ENCODE results near the gene WNT2B.

- TF ChIP-seq, protein P1, sequence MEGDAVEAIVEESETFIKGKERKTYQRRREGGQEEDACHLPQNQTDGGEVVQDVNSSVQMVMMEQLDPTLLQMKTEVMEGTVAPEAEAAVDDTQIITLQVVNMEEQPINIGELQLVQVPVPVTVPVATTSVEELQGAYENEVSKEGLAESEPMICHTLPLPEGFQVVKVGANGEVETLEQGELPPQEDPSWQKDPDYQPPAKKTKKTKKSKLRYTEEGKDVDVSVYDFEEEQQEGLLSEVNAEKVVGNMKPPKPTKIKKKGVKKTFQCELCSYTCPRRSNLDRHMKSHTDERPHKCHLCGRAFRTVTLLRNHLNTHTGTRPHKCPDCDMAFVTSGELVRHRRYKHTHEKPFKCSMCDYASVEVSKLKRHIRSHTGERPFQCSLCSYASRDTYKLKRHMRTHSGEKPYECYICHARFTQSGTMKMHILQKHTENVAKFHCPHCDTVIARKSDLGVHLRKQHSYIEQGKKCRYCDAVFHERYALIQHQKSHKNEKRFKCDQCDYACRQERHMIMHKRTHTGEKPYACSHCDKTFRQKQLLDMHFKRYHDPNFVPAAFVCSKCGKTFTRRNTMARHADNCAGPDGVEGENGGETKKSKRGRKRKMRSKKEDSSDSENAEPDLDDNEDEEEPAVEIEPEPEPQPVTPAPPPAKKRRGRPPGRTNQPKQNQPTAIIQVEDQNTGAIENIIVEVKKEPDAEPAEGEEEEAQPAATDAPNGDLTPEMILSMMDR (IDR thresholded peaks at IDR 0.05), result no peak
- no peak for TF ChIP-seq POLR2A (IDR thresholded peaks at IDR 0.05)
Measured at GRCh38 chr1:112522621-112523020, 13.9 kb downstream of the WNT2B start.
